NK-92 (cell line): ENCODE data around the gene ZSCAN30.

Source experiments
- DNase-seq: peaks from one replicate; lab custom pipeline; 2025; ENCODE audit not compliant: unreplicated experiment; lab: John Stamatoyannopoulos, UW

The ZSCAN30 gene

DNA sequence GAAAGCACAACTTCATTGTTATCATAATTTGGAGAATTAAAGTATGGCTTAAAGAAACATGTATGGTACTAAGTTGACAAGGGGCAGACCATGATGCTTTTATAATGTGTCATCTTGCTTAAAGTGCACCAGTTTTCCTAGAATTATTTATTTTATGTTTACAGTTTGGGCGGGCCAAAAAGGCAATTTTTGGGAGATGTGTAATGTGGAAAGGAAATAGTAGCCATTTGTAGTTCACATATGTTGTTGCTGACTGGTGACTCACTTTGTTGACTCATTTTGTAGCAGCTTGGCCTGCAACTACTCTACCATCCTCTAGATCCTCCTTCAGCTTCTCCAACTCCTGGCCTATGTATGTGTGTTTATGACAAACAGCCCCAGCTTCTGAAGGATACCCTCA lies 7.7 kb downstream of the ZSCAN30 start:
- DNase-seq, result no peak

DNA sequence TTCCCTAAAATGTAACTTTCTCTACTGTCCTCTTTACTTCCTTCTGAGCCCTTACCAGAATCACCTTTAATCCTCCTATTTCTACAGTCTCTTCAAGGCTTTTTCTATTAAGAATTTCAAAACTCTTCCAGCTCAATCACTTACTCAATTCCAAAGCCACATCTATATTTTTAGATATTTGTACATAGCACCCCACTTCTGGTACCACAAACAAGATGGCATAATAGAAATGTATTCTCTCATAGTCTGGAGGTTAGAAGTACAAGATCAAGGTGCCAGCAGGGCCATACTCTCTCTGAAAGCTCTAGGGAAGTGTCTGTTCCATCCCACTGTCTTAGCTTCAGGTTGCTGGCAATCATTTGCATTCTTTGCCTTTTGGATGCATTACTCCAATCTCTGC lies 11.1 kb downstream of the ZSCAN30 start:
- no peak for DNase-seq

GRCh38 chr18:35278085-35278484 lies 11.9 kb downstream of the ZSCAN30 start:
- no peak for DNase-seq

- no peak for DNase-seq
These were observed 12.4 kb downstream of the ZSCAN30 start for GRCh38 chr18:35277633-35278032.

GRCh38 chr18:35276267-35276666 lies 13.8 kb downstream of the ZSCAN30 start:
- no peak for DNase-seq

DNA sequence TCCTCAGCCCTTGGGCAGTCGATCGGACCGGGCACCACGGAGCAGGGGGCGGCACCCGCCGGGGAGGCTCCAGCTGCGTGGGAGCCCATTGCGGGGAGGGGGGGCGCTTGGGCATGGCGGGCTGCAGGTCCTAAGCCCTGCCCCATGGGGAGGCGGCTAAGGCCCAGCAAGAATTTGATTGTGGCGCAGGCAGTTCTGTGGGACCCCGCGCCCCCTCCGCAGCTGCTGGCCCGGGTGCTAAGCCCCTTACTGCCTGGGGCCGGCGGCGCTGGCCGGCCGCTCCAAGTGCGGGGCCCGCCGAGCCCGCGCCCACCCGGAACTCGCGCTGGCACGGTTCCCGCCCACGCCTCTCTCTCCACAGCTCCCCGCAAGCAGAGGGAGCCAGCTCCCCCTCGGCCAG lies 18.4 kb downstream of the ZSCAN30 start:
- no peak for DNase-seq

- no peak for DNase-seq
These were observed 21.2 kb downstream of the ZSCAN30 start for GRCh38 chr18:35268821-35269220.

GRCh38 chr18:35267809-35268208 lies 22.2 kb downstream of the ZSCAN30 start:
- no peak for DNase-seq

DNA sequence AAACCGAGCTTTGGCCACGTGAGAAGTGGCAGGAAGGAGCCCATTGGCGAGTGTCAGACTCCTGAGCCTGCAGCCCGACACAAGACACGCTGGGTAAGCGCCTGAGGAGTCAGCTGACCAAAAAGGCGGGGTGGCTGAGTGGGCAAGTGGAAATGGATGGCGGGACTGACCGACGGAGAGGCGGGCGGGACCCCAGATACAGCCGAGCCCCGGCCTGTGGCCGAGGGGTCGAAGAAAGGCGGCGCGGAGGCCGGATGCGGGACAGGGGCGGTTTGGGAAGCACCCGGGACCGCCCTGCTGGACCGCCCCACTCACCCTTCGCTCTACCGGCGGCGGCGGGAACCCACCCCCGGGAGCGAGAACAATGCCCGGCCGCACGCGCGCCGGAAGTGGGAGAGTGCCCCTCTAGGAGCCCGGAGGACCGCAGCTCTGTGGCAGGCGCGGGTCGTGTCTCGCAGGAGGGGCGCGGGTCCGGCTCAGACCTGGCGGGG lies 22.8 kb downstream of the ZSCAN30 start:
- no peak for DNase-seq

GRCh38 chr18:35264409-35264808 lies 25.6 kb downstream of the ZSCAN30 start:
- no peak for DNase-seq

GRCh38 chr18:35256947-35257346 lies 33.1 kb downstream of the ZSCAN30 start:
- no peak for DNase-seq

GRCh38 chr18:35253655-35254287 lies 36.3 kb downstream of the ZSCAN30 start:
- no peak for DNase-seq

- DNase-seq, result no peak
These were observed 37.6 kb downstream of the ZSCAN30 start for GRCh38 chr18:35252466-35252865.

- DNase-seq, result no peak
These were observed 41.6 kb downstream of the ZSCAN30 start for GRCh38 chr18:35248429-35248828.

- DNase-seq, result no peak
These were observed 42.4 kb downstream of the ZSCAN30 start for GRCh38 chr18:35247412-35248249.

DNA sequence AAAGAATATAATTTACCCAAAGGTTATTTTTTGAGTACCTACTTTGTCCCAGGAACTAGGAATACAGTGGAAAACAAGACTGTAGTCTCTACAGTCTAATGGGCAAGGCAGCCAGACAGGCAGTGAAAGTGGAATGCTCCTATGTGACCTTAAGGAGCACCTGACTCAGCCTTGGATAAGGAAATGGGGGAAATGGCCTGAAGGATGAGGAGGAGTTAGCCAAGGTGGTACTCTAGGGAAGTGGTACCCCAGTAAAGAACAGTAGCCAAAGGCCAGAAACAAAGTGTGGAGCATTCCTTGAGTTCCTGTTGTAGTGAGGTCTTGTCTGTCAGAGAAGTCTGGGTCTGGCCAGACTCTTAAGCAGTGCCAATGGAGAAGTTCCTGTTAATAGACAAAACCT lies 43.2 kb downstream of the ZSCAN30 start:
- no peak for DNase-seq

- no peak for DNase-seq
These were observed 44.2 kb downstream of the ZSCAN30 start for GRCh38 chr18:35245719-35246317.

DNA sequence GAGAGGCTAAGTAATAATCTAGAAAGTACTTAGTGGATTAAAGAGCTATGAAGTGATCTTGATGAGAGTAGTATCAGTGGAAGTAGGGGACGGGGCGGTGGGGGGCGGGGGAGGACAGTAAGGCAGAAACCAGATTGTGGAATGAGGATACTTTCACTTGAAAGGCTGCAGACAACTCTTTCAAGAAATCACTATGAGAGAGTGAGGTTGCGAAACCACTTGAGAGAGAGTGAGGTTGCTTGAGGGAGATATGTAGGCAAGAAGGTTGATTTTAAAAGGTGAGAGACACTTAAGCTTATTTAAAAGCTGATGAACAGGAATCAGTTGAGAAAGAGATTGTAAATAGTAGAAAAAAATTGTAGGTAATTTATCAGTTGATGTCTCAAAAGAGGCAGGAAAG lies 45.4 kb downstream of the ZSCAN30 start:
- no peak for DNase-seq

DNA sequence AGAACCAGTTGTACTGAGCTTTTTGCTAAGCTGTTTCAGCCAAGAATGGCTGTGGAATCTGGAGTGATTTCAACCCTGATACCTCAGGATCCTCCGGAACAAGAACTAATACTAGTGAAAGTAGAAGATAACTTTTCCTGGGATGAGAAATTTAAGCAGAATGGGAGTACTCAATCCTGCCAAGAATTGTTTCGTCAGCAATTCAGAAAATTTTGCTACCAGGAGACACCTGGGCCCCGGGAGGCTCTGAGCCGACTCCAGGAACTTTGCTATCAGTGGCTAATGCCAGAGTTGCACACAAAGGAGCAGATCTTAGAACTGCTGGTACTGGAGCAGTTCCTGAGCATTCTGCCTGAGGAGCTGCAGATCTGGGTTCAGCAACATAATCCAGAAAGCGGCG lies 47.6 kb downstream of the ZSCAN30 start:
- DNase-seq, result no peak

DNA sequence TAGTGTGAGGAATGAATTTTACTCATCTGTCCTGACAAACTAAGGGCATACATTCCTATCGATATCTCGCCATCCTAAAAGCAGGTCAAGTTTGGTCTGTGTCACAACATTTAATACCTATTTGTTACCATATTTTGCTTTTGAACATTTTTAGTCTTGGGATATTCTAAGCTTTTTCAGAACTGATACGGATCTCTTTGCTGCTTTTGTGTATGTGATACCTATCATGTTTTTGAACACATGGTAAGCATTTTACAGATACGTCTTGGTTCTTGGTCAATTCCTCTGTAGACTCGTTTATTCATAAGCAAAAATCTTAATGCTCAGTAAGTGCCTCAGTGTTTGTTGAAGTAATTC lies 48.6 kb downstream of the ZSCAN30 start:
- no peak for DNase-seq

GRCh38 chr18:35240664-35241447 lies 49.2 kb downstream of the ZSCAN30 start, which contains the start of gene ZNF397:
Gene ZNF397 (plus strand): TSS chr18:35241034. CDS start chr18:35242471, 1,437 bp downstream.
- peak; percentile 63 for DNase-seq
